ENCODE results near the gene IP6K3. TPM values are rescaled to one million over a fixed set of nuclear protein-coding genes. Genes with fewer than 3 reads are reported as not detected.

IP6K3 gene
- total RNA-seq, 2 experiments from 2014 or later = not detected

GRCh38 chr6:33725222-33725621 is 21.5 kb downstream of the IP6K3 start:
- POLR2A ChIA-PET = no interaction called here
- H3K27me3 Mint-ChIP-seq (ENCODE audit: low read depth) = peaks cover 25% of the 10 kb centered on the region

GRCh38 chr6:33724102-33725023 is 22.3 kb downstream of the IP6K3 start:
- Mint-ChIP-seq H3K4me1 (ENCODE audit: low read depth) (peaks cover 12% of the 10 kb centered on the region), H3K27me3 (ENCODE audit: low read depth) (peaks cover 30% of the 10 kb centered on the region), H3K9me3 (ENCODE audit: insufficient read depth) (no peaks in the 10 kb centered on the region), H3K4me3 (no peak overlapping the region), H3K27ac (no peak overlapping the region), H3K36me3 (ENCODE audit: low read depth) (no peaks in the 10 kb centered on the region)
- CTCF ChIA-PET = interaction anchor here (1.0 to 2.7 kb wide), 5 partner anchors 13 to 134 kb away, joined by 3 to 12 read pairs (median 5); partner anchors contain the start of gene UQCC2
- POLR2A ChIA-PET = interaction anchor here (0.7 kb wide), 1 partner anchor 13 kb away, joined by 4 read pairs; the partner anchor contains the start of gene UQCC2
- ATAC-seq (no peak), DNase-seq (no peak)

More at GRCh38 chr6:33725222-33725621, 21.5 kb downstream of the IP6K3 start:
- H3K9me3 Mint-ChIP-seq (ENCODE audit: insufficient read depth) = no peaks in the 10 kb centered on the region
- no peaks in the 10 kb centered on the region for H3K36me3 Mint-ChIP-seq (ENCODE audit: low read depth)
- peaks cover 12% of the 10 kb centered on the region for H3K4me1 Mint-ChIP-seq (ENCODE audit: low read depth)
- H3K27ac Mint-ChIP-seq = no peak overlapping the region
- CTCF ChIA-PET = interaction anchor here (1.2 to 1.7 kb wide), 2 partner anchors 14 kb away, joined by 6 to 12 read pairs; partner anchors contain the start of gene UQCC2
- H3K4me3 Mint-ChIP-seq = no peak overlapping the region
- DNase-seq (no peak), ATAC-seq (no peak)

GRCh38 chr6:33723371-33724085 is 23.2 kb downstream of the IP6K3 start:
- Mint-ChIP-seq H3K27me3 (ENCODE audit: low read depth) (peaks cover 32% of the 10 kb centered on the region), H3K4me1 (ENCODE audit: low read depth) (peaks cover 12% of the 10 kb centered on the region), H3K36me3 (ENCODE audit: low read depth) (no peaks in the 10 kb centered on the region), H3K27ac (no peak overlapping the region), H3K4me3 (no peak overlapping the region), H3K9me3 (ENCODE audit: insufficient read depth) (no peaks in the 10 kb centered on the region)
- ChIA-PET CTCF (interaction anchor here (0.9 to 2.7 kb wide), 6 partner anchors 20 to 138 kb away, joined by 3 to 9 read pairs (median 5); no protein-coding TSS in a partner anchor), POLR2A (no interaction called here)
- no peak for ATAC-seq
- DNase-seq = no peak

- H3K4me1 Mint-ChIP-seq (ENCODE audit: low read depth) = peaks cover 12% of the 10 kb centered on the region
- peaks cover 32% of the 10 kb centered on the region for H3K27me3 Mint-ChIP-seq (ENCODE audit: low read depth)
- no peaks in the 10 kb centered on the region for H3K36me3 Mint-ChIP-seq (ENCODE audit: low read depth)
- POLR2A ChIA-PET = no interaction called here
- ATAC-seq = no peak
- H3K9me3 Mint-ChIP-seq (ENCODE audit: insufficient read depth) = no peaks in the 10 kb centered on the region
- no peak overlapping the region for H3K27ac Mint-ChIP-seq
- no peak for DNase-seq
- H3K4me3 Mint-ChIP-seq = no peak overlapping the region
- CTCF ChIA-PET = interaction anchor here (1.3 to 2.7 kb wide), 3 partner anchors 11 to 49 kb away, joined by 5 to 9 read pairs (median 6); partner anchors contain the start of gene UQCC2
Observed at GRCh38 chr6:33722103-33722623, 24.5 kb downstream of the IP6K3 start.

- ChIA-PET CTCF (interaction anchor here (1.3 to 1.6 kb wide), 2 partner anchors 10 to 50 kb away, joined by 5 to 6 read pairs; partner anchors contain the start of gene UQCC2), POLR2A (no interaction called here)
- Mint-ChIP-seq H3K4me3 (no peak overlapping the region), H3K4me1 (ENCODE audit: low read depth) (peaks cover 12% of the 10 kb centered on the region), H3K27ac (no peak overlapping the region), H3K9me3 (ENCODE audit: insufficient read depth) (no peaks in the 10 kb centered on the region), H3K36me3 (ENCODE audit: low read depth) (no peaks in the 10 kb centered on the region), H3K27me3 (ENCODE audit: low read depth) (peaks cover 32% of the 10 kb centered on the region)
- no peak for DNase-seq
- ATAC-seq = no peak
Observed at GRCh38 chr6:33721508-33721907, 25.2 kb downstream of the IP6K3 start.

- no peak for ATAC-seq
- POLR2A ChIA-PET = no interaction called here
- Mint-ChIP-seq H3K4me3 (no peak overlapping the region), H3K36me3 (ENCODE audit: low read depth) (no peaks in the 10 kb centered on the region), H3K9me3 (ENCODE audit: insufficient read depth) (no peaks in the 10 kb centered on the region), H3K4me1 (ENCODE audit: low read depth) (peaks cover 12% of the 10 kb centered on the region), H3K27ac (no peak overlapping the region), H3K27me3 (ENCODE audit: low read depth) (peaks cover 32% of the 10 kb centered on the region)
- no peak for DNase-seq
- CTCF ChIA-PET = interaction anchor here (1.3 to 2.2 kb wide), 2 partner anchors 10 to 22 kb away, joined by 4 to 6 read pairs; partner anchors contain the start of gene UQCC2
Observed at GRCh38 chr6:33720998-33721397, 25.7 kb downstream of the IP6K3 start.

GRCh38 chr6:33719326-33719987 is 27.2 kb downstream of the IP6K3 start:
- Mint-ChIP-seq H3K36me3 (ENCODE audit: low read depth) (no peaks in the 10 kb centered on the region), H3K4me3 (no peak overlapping the region), H3K27me3 (ENCODE audit: low read depth) (peaks cover 28% of the 10 kb centered on the region), H3K4me1 (ENCODE audit: low read depth) (peaks cover 9% of the 10 kb centered on the region), H3K9me3 (ENCODE audit: insufficient read depth) (no peaks in the 10 kb centered on the region), H3K27ac (no peak overlapping the region)
- POLR2A ChIA-PET = no interaction called here
- CTCF ChIA-PET = interaction anchor here (1.3 to 2.2 kb wide), 2 partner anchors 8 to 23 kb away, joined by 4 to 6 read pairs; partner anchors contain the start of gene UQCC2
- ATAC-seq (no peak), DNase-seq (no peak)

- POLR2A ChIA-PET = no interaction called here
- Mint-ChIP-seq H3K4me1 (ENCODE audit: low read depth) (peaks cover 1% of the 10 kb centered on the region), H3K27me3 (ENCODE audit: low read depth) (peaks cover 24% of the 10 kb centered on the region), H3K9me3 (ENCODE audit: insufficient read depth) (no peaks in the 10 kb centered on the region), H3K36me3 (ENCODE audit: low read depth) (no peaks in the 10 kb centered on the region), H3K27ac (no peak overlapping the region), H3K4me3 (no peak overlapping the region)
- DNase-seq = no peak
- CTCF ChIA-PET = no interaction called here
- no peak for ATAC-seq
Observed at GRCh38 chr6:33718713-33719112, 28.0 kb downstream of the IP6K3 start.

- POLR2A ChIA-PET = no interaction called here
- ATAC-seq = no peak
Observed at GRCh38 chr6:33717934-33718455, 28.7 kb downstream of the IP6K3 start.

GRCh38 chr6:33716890-33717632 is 29.6 kb downstream of the IP6K3 start:
- Mint-ChIP-seq H3K27ac (no peak overlapping the region), H3K9me3 (ENCODE audit: insufficient read depth) (no peaks in the 10 kb centered on the region), H3K27me3 (ENCODE audit: low read depth) (peaks cover 23% of the 10 kb centered on the region), H3K36me3 (ENCODE audit: low read depth) (no peaks in the 10 kb centered on the region), H3K4me3 (no peak overlapping the region), H3K4me1 (ENCODE audit: low read depth) (peaks cover under 1% of the 10 kb centered on the region)
- DNase-seq (no peak), ATAC-seq (no peak)
- ChIA-PET POLR2A (no interaction called here), CTCF (no interaction called here)

More at GRCh38 chr6:33717934-33718455, 28.7 kb downstream of the IP6K3 start:
- Mint-ChIP-seq H3K27me3 (ENCODE audit: low read depth) (peaks cover 26% of the 10 kb centered on the region), H3K27ac (no peak overlapping the region), H3K4me1 (ENCODE audit: low read depth) (no peaks in the 10 kb centered on the region), H3K36me3 (ENCODE audit: low read depth) (no peaks in the 10 kb centered on the region), H3K9me3 (ENCODE audit: insufficient read depth) (no peaks in the 10 kb centered on the region), H3K4me3 (no peak overlapping the region)
- CTCF ChIA-PET = no interaction called here
- DNase-seq = no peak
